Measurements from ENCODE around the gene KAT5.

GRCh38 chr11:65718531-65718930 is 6.5 kb downstream of the KAT5 start:
- TF ChIP-seq CTCF (IDR thresholded peaks at IDR 0.05; ENCODE audit: low read depth, low read length, poor library complexity, severe bottlenecking) (no peak), EZH2phosphoT487 (IDR thresholded peaks at IDR 0.05; ENCODE audit: borderline replicate concordance, low read length) (no peak)
